SK-N-MC (cell line): Measurements from ENCODE around the gene KLHL7.

ENCODE experiments used
- EZH2 ChIP-seq: fragments of 200-600 bp; sonication (generic); IDR thresholded peaks from one replicate; pipeline ENCODE4 v1.6.1; 2017; ENCODE audit warnings: antibody characterized with exemption
- FOXP2 ChIP-seq: optimal IDR thresholded peaks from 2 replicates; pipeline ENCODE3; 2011; ENCODE audit warnings: mild to moderate bottlenecking, moderate library complexity; ENCODE audit not compliant: insufficient read depth; ENCODE audit errors: extremely low read length, control extremely low read depth
- POLR2AphosphoS5 ChIP-seq: IDR thresholded peaks from 2 replicates; pipeline ENCODE4 v1.6.1; 2012; ENCODE audit warnings: mild to moderate bottlenecking, low read depth, low read length, borderline replicate concordance

DNA sequence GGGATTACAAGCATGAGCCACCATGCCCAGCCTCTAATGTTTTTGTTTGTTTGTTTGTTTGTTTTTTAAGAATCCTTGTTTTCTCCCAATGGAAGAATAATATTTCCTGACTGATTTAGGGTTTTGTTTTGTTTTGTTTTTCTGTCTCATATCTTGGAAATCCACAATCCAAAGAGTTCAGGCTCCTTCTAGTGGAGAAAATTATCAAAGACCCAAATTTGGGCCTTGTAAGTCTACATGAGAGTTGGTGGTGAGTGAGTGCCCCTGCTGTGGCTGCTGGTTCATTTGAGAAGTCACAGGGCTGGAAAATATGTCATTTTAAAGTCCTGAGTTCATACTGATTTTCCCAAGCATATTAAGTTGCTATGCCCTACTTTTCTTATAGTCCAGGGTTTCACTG lies 33.5 kb upstream of the KLHL7 start:
- TF ChIP-seq POLR2AphosphoS5 (no peak), EZH2 (no peak), FOXP2 (no peak)
